GM23338 (cell line): ENCODE measurements around the gene ANKH. TPM values are rescaled to one million over a fixed set of nuclear protein-coding genes. Genes with fewer than 3 reads are reported as not detected.

Experiments used
- ATAC-seq: fragments of 200-7000 bp; cut with Tn5 transposase; 3 replicates; pipeline ENCODE4 v1.9.1; 2020
- DNase-seq: peaks from one replicate; pipeline ENCODE4 v3.0.0-alpha.2; 2015; ENCODE audit warnings: low spot score
- H2AFZ ChIP-seq: fragments of 200-600 bp; sonication (generic); 2 replicates; pipeline ENCODE4 v1.8.0; 2016; ENCODE audit warnings: antibody characterized with exemption, mild to moderate bottlenecking, moderate library complexity
- H3F3A ChIP-seq: fragments of 200-600 bp; sonication (generic); replicated peaks from 2 replicates; pipeline ENCODE4 v1.8.0; 2017; ENCODE audit warnings: antibody characterized with exemption, mixed run types, low read depth
- H3K27ac ChIP-seq: fragments of 200-600 bp; sonication (generic); 2 replicates; pipeline ENCODE4 v1.6.1; 2016; ENCODE audit warnings: low read depth
- H3K27me3 ChIP-seq: fragments of 200-600 bp; sonication (generic); 2 replicates; pipeline ENCODE4 v1.8.0; 2016; ENCODE audit warnings: mild to moderate bottlenecking, mixed run types, moderate library complexity; ENCODE audit not compliant: insufficient read depth
- H3K36me3 ChIP-seq: fragments of 200-600 bp; sonication (generic); 2 replicates; pipeline ENCODE4 v1.8.0; 2016; ENCODE audit warnings: mild to moderate bottlenecking; ENCODE audit not compliant: insufficient read depth
- H3K4me1 ChIP-seq: fragments of 200-600 bp; sonication (generic); 2 replicates; pipeline ENCODE4 v1.8.0; 2016; ENCODE audit warnings: mild to moderate bottlenecking, moderate library complexity; ENCODE audit not compliant: insufficient read depth
- H3K4me2 ChIP-seq: fragments of 200-600 bp; sonication (generic); 2 replicates; pipeline ENCODE4 v1.7.1; 2017; ENCODE audit warnings: mixed run types
- H3K4me3 ChIP-seq: fragments of 200-600 bp; sonication (generic); 2 replicates; pipeline ENCODE4 v1.6.1; 2016; ENCODE audit warnings: mixed run types
- H3K79me2 ChIP-seq: fragments of 200-600 bp; sonication (generic); replicated peaks from 2 replicates; pipeline ENCODE4 v1.8.0; 2017; ENCODE audit warnings: mild to moderate bottlenecking; ENCODE audit not compliant: insufficient read depth
- H3K9me2 ChIP-seq: fragments of 200-600 bp; sonication (generic); 2 replicates; pipeline ENCODE4 v1.8.0; 2017; ENCODE audit not compliant: insufficient read depth
- H4K20me1 ChIP-seq: fragments of 200-600 bp; sonication (generic); replicated peaks from 2 replicates; pipeline ENCODE4 v1.8.0; 2017; ENCODE audit warnings: mild to moderate bottlenecking; ENCODE audit not compliant: insufficient read depth
- H3K27ac Mint-ChIP-seq: 2 replicates; pipeline ENCODE4 v1.8.0; 2020; ENCODE audit warnings: inconsistent platforms, mild to moderate bottlenecking, moderate library complexity, mixed read lengths
- H3K27me3 Mint-ChIP-seq: 3 replicates; pipeline ENCODE4 v1.8.0; 2022; ENCODE audit warnings: low read depth, mild to moderate bottlenecking, moderate library complexity, mixed read lengths, inconsistent platforms; ENCODE audit not compliant: insufficient read depth, poor library complexity
- H3K36me3 Mint-ChIP-seq: 3 replicates; pipeline ENCODE4 v1.8.0; 2021; ENCODE audit warnings: low read depth, mild to moderate bottlenecking, inconsistent platforms, moderate library complexity, mixed read lengths
- H3K4me1 Mint-ChIP-seq: 3 replicates; pipeline ENCODE4 v1.8.0; 2020; ENCODE audit warnings: mild to moderate bottlenecking, inconsistent platforms, mixed read lengths
- H3K4me3 Mint-ChIP-seq: 3 replicates; pipeline ENCODE4 v1.8.0; 2021; ENCODE audit warnings: moderate library complexity, mild to moderate bottlenecking, inconsistent platforms, mixed read lengths
- H3K9me3 Mint-ChIP-seq: 3 replicates; pipeline ENCODE4 v1.8.0; 2020; ENCODE audit warnings: moderate library complexity, mild to moderate bottlenecking, inconsistent platforms, mixed read lengths
- CREB1 ChIP-seq: fragments of 250-450 bp; sonication (Bioruptor Pico); IDR thresholded peaks from 2 replicates; pipeline ENCODE4 v1.5.0; 2020; ENCODE audit warnings: low read depth, mild to moderate bottlenecking, moderate library complexity
- EZH2 ChIP-seq: fragments of 200-600 bp; sonication (generic); IDR thresholded peaks from one replicate; pipeline ENCODE4 v1.8.0; 2017; ENCODE audit warnings: antibody characterized with exemption, mild to moderate bottlenecking, low read depth; ENCODE audit not compliant: unreplicated experiment
- POLR2AphosphoS5 ChIP-seq: IDR thresholded peaks from 2 replicates; pipeline ENCODE4 v1.6.1; 2016; ENCODE audit warnings: antibody characterized with exemption, low read depth
- ZNF331 ChIP-seq: fragments of 250-450 bp; sonication (Bioruptor Pico); IDR thresholded peaks from 2 replicates; pipeline ENCODE4 v1.5.0; 2020; ENCODE audit warnings: low read depth, mild to moderate bottlenecking, moderate library complexity
- polyA plus RNA-seq: library from polyadenylated mRNA; unstranded; fragments of >200 nt; fragmentation: Nextera tagmentation; extraction: Ambion mirVana; gene quantifications from 2 replicates; pipeline ENCODE4 v1.2.1, GENCODE V29; 2016
- total RNA-seq: library from RNA; depleted of rRNA; stranded (reverse); fragments of >200 nt; shearing (Covaris generic); gene quantifications from 2 replicates; pipeline ENCODE4 v1.2.3, GENCODE V29; 2014
- TF ChIP-seq, protein P1 (sequence below), 2 experiments: fragments of 200-600 bp in 1 of 2; sonication (generic) in 1 of 2; conservative IDR thresholded peaks; 2 replicates each; pipeline versions ENCODE4 v1.5.1 to v1.6.1; 2016 to 2017; ENCODE audit warnings: antibody characterized with exemption in 2 of 2, low read depth in 2 of 2, mild to moderate bottlenecking in 2 of 2, moderate library complexity in 1 of 2
- TF ChIP-seq, protein P2 (sequence below): IDR thresholded peaks from 2 replicates; pipeline ENCODE4 v1.6.1; 2016; ENCODE audit warnings: antibody characterized with exemption
- TF ChIP-seq, protein P3 (sequence below): fragments of 250-450 bp; sonication (Bioruptor Pico); IDR thresholded peaks from 2 replicates; pipeline ENCODE4 v1.5.0; 2020; ENCODE audit warnings: mild to moderate bottlenecking, moderate library complexity

Gene ANKH
- total and polyA plus RNA-seq, 2 experiments from 2014 or later: 5.0 to 6.1 TPM

DNA sequence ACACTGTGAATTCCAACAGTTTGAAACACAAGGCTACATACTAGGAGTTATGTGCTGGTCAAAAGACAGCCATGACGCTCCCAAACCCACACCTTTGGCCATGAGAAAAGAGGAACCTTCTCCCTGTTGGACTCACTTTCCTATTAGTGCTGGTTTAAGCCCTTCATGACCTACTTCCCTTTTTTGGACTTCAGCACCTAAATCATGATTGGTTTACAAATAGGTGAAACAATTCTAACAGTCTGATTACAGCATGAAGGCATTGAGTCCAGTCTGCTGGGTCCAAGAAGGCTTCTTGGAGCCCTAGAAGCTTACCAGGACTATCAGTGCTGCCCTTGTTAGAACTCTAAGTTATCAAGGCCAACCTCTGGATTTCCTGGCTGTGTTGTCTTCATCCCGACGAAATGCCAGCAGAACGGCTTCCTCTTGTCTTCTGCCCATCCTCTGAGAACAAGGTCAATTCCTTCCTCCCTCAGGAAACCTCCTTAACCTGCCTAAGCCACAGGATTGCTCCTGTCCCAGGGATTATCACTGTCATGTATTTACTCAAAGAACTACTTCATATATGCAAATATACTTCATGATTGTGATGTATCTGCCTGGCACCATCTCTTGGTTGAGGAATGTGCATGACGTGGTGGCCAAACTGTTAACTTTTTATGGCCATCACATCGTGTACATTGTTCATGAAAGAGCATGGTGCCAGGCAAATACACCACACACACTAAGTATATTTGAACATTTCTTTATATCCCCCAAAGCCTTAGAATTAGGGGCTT lies 83.6 kb downstream of the ANKH start:
- no peaks in the 10 kb centered on the region for H3K4me1 Mint-ChIP-seq
- Histone ChIP-seq H4K20me1 (no peaks in the 10 kb centered on the region), H3K36me3 (no peaks in the 10 kb centered on the region; the same call in 1 of the 2 replicates), H2AFZ (no peak overlapping the region), H3K79me2 (no peaks in the 10 kb centered on the region), H3F3A (no peaks in the 10 kb centered on the region), H3K27ac (no peak overlapping the region), H3K9me2 (0 out of 2 replicates have a peak, but pooled peaks cover 3% of the 10 kb centered on the region), H3K27me3 (no peaks in the 10 kb centered on the region), H3K4me1 (no peaks in the 10 kb centered on the region), H3K4me2 (no peak overlapping the region), H3K4me3 (no peak overlapping the region)
- no peak overlapping the region for H3K27ac Mint-ChIP-seq
- ATAC-seq (no peak), DNase-seq (no peak)
- TF ChIP-seq, protein P1, sequence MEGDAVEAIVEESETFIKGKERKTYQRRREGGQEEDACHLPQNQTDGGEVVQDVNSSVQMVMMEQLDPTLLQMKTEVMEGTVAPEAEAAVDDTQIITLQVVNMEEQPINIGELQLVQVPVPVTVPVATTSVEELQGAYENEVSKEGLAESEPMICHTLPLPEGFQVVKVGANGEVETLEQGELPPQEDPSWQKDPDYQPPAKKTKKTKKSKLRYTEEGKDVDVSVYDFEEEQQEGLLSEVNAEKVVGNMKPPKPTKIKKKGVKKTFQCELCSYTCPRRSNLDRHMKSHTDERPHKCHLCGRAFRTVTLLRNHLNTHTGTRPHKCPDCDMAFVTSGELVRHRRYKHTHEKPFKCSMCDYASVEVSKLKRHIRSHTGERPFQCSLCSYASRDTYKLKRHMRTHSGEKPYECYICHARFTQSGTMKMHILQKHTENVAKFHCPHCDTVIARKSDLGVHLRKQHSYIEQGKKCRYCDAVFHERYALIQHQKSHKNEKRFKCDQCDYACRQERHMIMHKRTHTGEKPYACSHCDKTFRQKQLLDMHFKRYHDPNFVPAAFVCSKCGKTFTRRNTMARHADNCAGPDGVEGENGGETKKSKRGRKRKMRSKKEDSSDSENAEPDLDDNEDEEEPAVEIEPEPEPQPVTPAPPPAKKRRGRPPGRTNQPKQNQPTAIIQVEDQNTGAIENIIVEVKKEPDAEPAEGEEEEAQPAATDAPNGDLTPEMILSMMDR (conservative IDR thresholded peaks at IDR 0.05; ENCODE audit: low read depth in 2 of 2): no peak
- TF ChIP-seq, protein P2, sequence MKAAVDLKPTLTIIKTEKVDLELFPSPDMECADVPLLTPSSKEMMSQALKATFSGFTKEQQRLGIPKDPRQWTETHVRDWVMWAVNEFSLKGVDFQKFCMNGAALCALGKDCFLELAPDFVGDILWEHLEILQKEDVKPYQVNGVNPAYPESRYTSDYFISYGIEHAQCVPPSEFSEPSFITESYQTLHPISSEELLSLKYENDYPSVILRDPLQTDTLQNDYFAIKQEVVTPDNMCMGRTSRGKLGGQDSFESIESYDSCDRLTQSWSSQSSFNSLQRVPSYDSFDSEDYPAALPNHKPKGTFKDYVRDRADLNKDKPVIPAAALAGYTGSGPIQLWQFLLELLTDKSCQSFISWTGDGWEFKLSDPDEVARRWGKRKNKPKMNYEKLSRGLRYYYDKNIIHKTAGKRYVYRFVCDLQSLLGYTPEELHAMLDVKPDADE: no peak
- no peak for TF ChIP-seq CREB1
- no peak for TF ChIP-seq ZNF331 (CRISPR knock-in tag)
- TF ChIP-seq EZH2: no peak
- peaks cover 5% of the 10 kb centered on the region for H3K36me3 Mint-ChIP-seq
- H3K4me3 Mint-ChIP-seq: no peak overlapping the region
- no peaks in the 10 kb centered on the region for H3K27me3 Mint-ChIP-seq
- H3K9me3 Mint-ChIP-seq: peaks cover 15% of the 10 kb centered on the region; the same call in 2 of the 3 replicates

DNA sequence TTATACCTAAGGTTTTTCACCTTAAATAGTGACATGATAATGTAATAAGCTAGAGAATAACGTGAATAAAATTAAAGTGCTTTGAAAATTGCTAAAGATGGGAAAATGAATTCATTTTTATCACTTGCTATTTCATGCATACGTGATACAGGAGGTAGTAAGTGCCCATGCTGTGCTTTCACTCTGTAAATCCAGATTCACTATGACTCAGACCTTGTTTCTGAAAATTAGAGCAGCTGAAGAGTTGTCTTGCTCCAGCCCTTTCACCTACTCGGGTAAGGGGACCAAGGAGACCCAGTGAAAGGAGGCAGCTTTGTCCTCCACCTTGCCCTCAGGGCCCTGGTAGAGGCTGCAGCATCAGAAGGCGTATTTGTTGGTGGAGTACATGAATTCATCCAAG lies 87.9 kb downstream of the ANKH start:
- Histone ChIP-seq H3K9me2 (0 out of 2 replicates have a peak, but pooled peaks cover 4% of the 10 kb centered on the region), H3K27me3 (no peaks in the 10 kb centered on the region), H3K27ac (no peak overlapping the region), H2AFZ (no peak overlapping the region), H4K20me1 (no peaks in the 10 kb centered on the region), H3K4me3 (no peak overlapping the region), H3K79me2 (no peaks in the 10 kb centered on the region), H3K4me2 (no peak overlapping the region), H3K4me1 (0 out of 2 replicates have a peak, but pooled peaks cover under 1% of the 10 kb centered on the region), H3F3A (no peaks in the 10 kb centered on the region), H3K36me3 (no peaks in the 10 kb centered on the region; the same call in 1 of the 2 replicates)
- peaks cover 5% of the 10 kb centered on the region for H3K36me3 Mint-ChIP-seq
- H3K4me1 Mint-ChIP-seq: peaks cover 4% of the 10 kb centered on the region
- peaks cover 15% of the 10 kb centered on the region; the same call in 2 of the 3 replicates for H3K9me3 Mint-ChIP-seq
- no peak for ATAC-seq
- no peaks in the 10 kb centered on the region for H3K27me3 Mint-ChIP-seq
- no peak for DNase-seq
- H3K27ac Mint-ChIP-seq: no peak overlapping the region
- H3K4me3 Mint-ChIP-seq: no peak overlapping the region
- TF ChIP-seq POLR2AphosphoS5: no peak
- TF ChIP-seq, protein P3, sequence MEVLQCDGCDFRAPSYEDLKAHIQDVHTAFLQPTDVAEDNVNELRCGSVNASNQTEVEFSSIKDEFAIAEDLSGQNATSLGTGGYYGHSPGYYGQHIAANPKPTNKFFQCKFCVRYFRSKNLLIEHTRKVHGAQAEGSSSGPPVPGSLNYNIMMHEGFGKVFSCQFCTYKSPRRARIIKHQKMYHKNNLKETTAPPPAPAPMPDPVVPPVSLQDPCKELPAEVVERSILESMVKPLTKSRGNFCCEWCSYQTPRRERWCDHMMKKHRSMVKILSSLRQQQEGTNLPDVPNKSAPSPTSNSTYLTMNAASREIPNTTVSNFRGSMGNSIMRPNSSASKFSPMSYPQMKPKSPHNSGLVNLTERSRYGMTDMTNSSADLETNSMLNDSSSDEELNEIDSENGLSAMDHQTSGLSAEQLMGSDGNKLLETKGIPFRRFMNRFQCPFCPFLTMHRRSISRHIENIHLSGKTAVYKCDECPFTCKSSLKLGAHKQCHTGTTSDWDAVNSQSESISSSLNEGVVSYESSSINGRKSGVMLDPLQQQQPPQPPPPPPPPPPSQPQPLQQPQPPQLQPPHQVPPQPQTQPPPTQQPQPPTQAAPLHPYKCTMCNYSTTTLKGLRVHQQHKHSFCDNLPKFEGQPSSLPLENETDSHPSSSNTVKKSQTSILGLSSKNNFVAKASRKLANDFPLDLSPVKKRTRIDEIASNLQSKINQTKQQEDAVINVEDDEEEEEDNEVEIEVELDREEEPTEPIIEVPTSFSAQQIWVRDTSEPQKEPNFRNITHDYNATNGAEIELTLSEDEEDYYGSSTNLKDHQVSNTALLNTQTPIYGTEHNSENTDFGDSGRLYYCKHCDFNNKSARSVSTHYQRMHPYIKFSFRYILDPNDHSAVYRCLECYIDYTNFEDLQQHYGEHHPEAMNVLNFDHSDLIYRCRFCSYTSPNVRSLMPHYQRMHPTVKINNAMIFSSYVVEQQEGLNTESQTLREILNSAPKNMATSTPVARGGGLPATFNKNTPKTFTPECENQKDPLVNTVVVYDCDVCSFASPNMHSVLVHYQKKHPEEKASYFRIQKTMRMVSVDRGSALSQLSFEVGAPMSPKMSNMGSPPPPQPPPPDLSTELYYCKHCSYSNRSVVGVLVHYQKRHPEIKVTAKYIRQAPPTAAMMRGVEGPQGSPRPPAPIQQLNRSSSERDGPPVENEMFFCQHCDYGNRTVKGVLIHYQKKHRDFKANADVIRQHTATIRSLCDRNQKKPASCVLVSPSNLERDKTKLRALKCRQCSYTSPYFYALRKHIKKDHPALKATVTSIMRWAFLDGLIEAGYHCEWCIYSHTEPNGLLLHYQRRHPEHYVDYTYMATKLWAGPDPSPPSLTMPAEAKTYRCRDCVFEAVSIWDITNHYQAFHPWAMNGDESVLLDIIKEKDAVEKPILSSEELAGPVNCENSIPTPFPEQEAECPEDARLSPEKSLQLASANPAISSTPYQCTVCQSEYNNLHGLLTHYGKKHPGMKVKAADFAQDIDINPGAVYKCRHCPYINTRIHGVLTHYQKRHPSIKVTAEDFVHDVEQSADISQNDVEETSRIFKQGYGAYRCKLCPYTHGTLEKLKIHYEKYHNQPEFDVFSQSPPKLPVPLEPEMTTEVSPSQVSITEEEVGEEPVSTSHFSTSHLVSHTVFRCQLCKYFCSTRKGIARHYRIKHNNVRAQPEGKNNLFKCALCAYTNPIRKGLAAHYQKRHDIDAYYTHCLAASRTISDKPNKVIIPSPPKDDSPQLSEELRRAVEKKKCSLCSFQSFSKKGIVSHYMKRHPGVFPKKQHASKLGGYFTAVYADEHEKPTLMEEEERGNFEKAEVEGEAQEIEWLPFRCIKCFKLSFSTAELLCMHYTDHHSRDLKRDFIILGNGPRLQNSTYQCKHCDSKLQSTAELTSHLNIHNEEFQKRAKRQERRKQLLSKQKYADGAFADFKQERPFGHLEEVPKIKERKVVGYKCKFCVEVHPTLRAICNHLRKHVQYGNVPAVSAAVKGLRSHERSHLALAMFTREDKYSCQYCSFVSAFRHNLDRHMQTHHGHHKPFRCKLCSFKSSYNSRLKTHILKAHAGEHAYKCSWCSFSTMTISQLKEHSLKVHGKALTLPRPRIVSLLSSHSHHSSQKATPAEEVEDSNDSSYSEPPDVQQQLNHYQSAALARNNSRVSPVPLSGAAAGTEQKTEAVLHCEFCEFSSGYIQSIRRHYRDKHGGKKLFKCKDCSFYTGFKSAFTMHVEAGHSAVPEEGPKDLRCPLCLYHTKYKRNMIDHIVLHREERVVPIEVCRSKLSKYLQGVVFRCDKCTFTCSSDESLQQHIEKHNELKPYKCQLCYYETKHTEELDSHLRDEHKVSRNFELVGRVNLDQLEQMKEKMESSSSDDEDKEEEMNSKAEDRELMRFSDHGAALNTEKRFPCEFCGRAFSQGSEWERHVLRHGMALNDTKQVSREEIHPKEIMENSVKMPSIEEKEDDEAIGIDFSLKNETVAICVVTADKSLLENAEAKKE: no peak
